NCI-H774 (cell line): ENCODE measurements around the gene TSSK6.

ENCODE experiments used
- DNase-seq: peaks from one replicate; lab custom pipeline; 2025; lab: John Stamatoyannopoulos, UW

Gene TSSK6

DNA sequence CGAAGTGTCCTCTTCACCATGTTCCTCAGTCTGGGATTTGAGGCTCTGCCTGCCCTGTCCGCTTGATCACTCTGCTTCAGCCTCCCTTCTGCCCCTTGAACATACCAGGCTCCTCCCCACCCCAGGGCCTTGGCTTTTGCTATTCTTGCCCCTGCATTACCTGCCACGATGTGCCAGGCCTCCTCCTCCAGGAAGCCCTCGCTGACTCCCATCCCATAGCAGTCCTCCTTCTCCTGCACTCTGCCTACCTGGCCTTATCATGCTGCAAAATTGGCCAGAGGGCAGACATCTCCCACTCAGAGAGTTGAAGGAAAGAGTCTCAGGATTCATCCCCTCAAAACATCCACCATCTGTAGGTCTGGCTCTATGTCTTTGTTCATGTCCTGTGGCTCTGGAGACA is 15.5 kb upstream of the TSSK6 start:
- no peak for DNase-seq

DNA sequence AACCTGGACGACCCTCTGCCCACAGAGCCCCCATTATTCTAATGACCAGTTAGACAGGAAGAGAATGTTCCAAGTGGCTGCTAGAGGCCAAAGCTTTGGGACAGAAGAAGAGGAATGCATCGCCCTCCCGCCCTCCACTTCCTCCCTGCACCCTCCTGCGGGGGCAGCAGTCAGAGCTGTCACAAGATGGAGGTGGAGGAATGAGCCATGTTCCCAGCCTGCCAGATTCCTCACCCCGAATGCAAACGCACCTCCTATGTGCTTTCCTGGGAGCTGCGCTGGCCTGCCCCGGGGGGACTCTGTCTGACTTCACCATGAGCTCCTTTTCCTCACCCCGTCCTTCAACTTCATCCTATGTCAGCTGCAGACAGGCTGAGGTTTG is 15.1 kb upstream of the TSSK6 start:
- no peak for DNase-seq

DNA sequence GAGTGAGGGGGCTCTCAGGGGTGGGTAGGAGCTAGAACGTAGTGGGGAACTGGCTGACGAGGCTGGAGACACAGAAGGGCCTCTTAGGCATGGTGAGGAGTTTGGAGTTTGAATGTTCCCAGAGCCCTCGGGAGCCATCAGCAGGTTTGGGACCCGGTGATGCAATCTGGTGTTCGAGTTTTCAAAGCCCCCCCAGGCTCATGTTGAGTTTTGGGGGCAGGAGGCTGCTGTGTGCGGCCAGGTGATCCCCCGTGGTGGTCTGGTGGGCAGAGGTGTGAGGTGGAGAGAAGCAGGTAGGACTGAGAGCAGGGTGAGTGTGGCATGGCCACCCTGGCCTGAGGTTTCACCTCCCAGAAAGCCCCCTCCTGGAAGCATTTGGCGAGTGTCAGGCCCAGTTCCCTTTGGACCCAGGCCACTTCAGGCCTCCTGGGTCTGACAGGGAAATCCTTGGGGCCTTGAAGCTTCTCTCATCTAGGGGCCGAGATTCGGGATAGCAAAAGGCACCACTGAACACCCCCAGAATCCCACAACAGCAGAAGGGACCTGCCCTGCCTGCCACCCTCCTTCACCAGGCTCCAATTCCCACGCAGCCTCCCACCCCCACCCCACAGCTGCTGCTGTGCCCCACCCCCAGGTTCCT is 14.6 kb upstream of the TSSK6 start:
- no peak for DNase-seq

DNA sequence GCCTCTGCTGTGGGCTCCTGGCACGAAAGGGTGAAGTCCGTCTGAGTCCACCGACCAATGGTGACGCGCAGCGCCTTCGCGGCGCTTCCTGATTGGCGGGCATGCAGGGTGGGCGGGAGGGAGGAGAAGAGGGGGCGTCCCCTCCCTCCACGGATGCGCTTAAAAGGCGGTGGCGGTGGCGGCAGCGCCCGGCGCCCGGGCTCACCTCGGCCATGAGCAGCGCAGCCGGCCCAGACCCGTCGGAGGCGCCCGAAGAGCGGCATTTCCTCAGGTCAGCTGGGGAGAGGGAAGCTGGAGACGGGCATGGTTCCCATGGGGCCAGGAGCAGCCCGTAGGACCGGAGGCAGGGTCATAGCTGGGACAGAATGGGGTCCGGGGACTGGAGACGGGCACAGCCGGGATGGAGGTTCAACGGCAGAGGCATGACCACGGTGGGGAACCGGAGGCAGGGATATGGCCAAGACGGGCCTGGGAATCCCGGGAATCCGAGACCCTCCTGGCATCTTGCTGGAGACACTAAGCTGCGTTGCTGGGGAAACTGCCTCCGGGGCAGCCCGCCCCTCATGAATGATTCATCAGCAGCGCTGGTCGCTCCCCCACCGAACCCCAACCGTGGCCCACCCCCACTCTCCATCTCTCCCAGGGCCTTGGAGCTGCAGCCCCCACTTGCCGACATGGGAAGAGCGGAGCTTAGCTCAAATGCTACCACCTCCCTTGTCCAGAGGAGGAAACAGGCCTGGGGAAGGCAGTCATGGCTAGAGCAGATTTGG is 13.6 kb upstream of the TSSK6 start, which contains the start of gene YJEFN3:
TSS of gene YJEFN3 (plus strand) at position 191 of the 770 bp plus-strand sequence. CDS start at position 213, 22 bp downstream.
- DNase-seq = no peak

DNA sequence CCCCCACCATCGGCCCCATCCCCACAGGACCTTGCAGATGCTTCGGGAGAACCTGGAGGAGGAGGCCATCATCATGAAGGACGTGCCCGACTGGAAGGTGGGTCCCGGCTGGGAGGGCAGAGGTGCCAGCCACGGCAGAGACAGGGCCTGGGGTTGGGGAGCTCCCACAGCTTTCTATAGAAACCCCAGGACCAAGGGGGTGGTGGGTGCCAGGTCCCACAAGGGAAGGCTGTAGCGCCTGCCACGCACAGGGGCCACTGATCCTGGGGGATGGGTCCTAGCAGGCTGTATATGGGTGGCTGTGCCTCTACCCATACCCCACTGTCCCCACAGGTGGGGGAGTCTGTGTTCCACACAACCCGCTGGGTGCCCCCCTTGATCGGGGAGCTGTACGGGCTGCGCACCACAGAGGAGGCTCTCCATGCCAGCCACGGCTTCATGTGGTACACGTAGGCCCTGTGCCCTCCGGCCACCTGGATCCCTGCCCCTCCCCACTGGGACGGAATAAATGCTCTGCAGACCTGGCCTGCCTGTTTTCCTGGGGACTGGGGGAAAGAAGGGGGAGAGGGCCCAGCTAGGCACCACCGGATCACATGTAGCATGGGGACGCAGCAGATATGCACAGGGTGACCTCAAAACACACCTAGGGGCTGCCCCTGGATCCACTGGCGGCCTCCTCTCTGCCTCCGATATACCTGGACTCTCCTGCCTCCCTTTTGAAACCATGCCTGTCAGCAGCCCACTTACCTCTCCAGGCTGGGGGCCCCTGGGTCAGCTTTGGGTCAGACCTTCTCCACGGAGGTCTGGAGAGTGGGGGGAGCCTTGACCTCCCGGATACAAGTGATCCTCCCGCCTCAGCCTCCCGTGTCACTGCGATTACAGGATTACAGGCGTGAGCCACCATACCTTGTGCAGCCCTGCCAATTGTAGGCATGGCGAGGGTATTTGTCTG is 12.6 kb upstream of the TSSK6 start:
- no peak for DNase-seq

DNA sequence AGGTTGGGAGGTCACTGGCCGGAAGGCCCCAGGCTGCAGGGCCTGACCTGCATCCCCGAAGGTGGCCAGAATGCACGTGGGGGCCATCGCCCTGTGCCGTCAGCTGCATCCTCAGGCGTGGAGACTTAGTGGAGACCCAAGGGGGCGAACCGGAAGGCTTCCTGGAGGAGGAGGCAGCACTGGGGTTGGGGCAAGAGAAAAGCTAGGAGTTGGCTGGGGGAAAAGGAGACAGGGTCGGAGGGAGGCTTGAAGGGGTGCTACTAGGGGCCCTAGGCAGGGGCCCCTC is 12.0 kb upstream of the TSSK6 start:
- no peak for DNase-seq

DNA sequence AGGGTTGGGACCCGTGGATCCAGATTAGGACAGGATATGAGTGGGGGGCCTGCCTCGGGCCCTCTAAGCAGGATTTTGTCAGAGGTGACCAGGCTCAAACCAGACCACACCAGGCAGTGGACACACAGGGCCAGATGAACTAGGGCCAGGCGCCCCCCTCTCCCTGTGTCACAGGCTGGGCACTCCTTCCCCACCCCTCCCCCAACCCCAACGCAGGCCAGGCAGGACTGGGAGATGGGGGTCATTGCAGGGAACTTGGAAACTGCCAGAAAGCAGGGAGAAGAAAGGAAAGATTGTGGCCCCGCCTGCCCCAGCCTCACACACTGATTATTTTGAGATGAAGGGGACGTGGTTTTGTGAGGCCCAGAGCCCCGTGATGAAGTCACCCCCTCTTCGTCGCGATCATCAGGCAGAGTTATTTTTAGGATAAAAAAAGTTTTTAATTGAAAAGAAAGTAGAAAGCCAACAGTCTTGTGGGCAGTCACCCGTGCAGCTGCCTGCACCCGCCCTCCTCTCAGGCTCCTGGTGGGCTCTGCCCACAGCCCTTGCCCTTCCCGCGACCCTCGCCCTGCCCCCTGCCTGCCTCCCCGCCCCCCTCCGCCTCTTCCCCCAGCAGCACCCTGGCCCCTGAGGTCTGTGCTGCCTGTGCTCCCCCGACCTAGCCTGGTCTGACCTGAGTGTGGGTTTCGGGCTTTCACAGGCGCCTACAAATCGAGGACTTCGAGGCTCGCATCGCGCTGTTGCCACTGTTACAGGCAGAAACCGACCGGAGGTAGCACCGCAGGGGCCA is 11.4 kb upstream of the TSSK6 start:
- no peak for DNase-seq

DNA sequence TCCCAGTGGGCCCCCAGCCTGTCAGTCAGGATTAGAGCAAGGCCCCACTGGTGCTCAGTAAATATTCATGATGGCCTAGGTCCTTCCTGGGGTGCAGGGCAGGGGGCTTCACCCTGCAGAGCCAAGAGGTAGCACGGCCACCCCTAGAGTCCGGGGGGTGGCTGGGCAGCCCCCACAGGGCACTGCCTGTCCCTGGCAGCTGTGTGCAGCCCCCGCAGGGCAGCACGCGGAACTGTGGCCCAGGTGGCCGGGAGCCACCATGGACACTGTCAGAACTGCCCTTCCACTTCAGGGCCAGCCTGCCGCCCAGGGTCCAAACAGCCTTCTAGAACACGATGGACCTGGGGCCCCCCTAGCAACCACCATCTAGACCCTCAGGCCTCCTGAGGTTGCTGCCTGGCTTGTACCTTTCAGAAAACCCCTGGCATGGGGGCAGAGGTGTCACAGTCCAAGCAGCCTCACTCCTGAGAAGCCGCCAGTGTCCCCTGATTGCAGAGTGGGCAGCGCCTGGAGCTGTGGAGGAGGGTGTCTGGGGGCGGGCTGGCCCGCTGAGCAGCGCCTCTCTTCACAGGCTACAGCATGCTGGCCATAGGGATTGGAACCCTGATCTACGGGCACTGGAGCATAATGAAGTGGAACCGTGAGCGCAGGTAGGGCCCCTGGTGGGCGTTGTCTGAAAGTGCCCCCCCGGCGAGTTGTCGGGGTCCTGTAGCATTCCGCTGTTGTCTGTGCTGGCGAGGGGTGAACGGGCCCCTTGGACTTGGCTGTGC is 10.4 kb upstream of the TSSK6 start:
- no peak for DNase-seq

DNA sequence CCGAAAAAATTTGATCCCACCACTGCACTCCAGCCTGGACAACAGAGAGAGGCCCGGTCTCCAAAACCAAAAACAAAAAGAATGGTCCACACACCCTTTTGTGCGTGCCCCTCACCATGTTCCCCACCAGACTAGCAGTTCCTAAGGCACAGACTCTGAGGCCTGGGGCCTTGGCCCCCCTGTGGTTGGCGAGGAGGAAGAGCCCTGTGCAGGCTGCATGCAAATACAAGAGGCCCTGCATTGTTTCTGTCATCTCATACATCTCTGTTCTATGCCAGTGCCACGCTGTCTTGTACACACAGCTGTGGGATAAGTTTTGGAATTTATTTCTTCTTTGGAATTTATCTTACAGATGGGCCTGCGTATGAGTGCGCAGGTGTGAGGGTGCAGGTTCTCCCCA is 8.7 kb upstream of the TSSK6 start:
- no peak for DNase-seq

DNA sequence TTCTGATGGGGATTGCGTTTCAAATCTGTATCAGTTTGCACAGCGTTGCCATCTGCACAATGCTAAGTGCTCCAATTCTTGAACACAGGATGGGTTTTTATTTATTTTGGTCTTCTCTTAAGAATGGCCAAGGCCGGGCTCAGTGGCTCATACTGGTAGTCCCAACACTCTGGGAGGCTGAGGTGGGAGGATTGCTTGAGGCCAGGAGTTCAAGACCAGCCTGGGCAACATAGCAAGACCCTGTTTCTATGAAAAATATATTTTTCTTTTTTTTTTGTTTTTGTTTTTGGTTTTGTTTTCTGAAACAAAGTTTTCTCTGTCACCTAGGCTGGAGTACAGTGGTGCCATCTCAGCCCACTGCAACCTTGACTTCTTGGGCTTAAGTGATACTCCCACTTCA is 7.8 kb upstream of the TSSK6 start:
- DNase-seq = no peak

DNA sequence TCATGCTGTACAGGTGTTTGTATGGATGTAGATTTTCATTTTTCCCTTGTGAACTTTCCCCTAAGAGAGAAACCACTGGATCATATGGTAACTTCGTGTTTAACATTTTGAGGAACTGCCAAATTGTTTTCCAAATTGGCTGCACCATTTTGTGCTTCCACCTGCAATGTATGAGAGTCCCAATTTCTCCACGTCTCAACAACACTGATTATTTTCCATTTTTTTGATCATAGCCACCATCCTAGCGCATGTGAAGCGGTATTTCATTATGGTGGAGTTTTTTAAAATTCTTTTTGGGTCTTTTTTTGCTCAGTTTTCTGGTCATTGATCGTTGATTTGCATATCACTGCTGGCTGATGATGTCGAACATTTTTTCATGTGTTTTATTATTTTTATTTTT is 5.6 kb upstream of the TSSK6 start:
- DNase-seq = no peak

DNA sequence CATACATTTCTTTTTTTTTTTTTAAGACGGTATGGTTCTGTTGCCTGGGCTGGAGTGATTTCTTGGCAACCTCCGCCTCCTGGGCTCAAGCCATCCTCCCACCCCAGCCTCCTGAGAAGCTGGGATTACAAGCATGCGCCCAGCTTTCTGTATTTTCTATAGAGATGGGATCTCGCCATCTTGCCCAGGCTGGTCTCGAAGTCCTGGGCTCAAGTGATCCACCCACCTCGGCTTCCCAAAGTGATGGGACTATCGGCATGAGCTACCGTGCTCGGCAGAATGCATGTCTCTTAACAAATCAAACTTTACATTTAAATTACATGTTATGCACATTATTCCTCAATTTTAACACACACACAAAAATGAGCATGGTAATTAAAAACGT is 1.9 kb upstream of the TSSK6 start:
- DNase-seq = no peak

DNA sequence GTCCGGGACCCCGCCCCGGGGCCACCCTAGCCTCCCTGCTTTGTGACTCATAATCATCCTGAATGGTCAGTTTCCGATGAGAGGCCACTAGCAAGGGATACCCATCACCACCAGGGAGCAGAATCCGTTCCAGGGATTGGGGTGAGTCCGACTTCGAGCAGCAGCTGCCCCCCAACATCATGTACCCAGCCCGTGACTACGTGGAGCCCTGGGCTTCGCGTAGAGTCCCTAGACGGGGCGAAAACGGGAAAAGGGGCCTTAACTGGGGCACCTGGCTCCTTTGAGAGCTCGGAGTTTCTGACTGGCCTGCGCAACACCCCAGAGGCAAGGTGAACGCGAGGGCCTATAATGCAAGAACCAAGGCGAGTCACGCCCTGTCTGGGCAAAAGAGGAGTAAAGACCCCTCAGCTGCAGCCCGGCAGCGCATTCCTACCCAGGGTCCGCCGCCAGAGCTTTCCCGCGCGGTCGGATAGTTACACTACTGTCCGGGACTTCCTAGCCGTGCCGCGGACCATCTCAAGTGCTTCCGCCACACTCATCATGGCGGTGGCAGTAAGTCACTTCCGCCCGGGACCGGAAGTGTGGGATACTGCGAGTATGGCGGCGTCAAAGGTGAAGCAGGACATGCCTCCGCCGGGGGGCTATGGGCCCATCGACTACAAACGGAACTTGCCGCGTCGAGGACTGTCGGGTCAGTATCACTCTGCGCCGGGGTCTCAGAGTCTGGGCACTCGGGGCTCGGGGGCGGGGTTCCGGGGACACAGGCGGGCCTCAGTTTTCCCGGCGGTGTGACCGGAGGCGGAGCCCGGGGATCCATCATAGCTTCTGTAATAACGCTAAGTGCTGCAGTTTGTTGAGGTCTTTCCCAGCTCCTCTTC is 533 bp upstream of the TSSK6 start, which contains the start of gene NDUFA13:
TSS of gene NDUFA13 (plus strand) at position 584 of the 878 bp plus-strand sequence. CDS start at position 598, 14 bp downstream.
- peak; percentile 88 for DNase-seq

DNA sequence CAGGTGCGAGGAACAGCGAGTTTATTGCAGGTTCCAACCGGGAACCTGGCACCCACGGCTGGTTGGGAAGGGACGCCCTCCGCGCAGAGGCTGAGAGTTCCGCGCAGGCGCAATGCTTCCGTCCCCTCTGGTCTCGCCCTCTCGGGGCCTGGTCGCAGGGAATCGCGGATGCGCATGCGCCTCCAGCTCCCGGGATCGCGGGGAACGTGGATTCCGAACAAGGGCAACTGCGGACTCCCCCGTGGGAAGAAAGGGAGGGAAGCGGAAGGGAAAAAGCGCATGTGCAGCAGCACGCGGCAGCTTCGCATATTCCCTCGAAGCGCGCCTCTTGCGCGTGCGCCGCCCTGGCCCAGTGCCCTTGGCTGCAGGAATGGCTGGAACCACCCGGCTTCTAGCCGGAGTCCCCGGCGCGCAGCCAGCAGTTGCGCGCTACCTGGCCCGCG is 1.1 kb downstream of the TSSK6 start:
- no peak for DNase-seq

DNA sequence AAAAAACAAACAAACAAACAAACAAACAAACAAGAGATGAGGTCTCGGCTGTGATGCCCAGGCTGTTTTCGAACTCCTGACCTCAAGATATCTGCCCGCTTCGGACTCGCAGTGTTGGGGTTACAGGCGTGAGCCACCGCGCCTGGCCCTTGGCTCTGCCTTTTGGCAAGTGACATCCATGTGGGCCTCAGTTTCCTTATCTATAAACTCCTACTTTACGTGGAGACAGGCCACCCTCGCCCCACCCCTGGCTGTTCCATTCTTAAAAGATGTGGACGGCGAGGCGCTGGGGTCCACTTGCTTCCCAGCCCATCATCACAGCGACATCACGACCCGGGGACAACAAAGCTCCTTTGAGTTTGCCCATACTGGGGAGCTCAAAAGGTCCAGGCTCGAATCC is 1.7 kb downstream of the TSSK6 start:
- no peak for DNase-seq

DNA sequence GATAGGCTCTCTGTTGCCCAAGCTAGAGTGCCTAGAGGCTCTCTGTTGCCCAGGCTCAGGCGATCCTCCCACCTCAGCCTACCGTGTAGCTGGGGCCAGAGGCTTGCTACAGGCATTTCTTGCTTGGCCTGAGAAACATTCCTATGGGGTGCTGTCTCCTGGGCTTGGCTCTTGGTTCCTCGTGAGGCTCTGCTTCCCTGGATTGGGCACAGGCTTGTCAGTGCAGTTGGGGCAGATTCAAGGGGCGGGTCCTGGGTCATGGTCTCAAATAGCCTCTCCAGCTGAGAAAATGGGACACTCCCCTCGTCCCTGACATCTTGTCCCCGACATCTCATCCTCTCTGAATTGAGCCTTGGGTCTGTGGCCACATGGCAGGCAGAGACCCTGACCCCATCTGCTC is 4.9 kb downstream of the TSSK6 start:
- no peak for DNase-seq

DNA sequence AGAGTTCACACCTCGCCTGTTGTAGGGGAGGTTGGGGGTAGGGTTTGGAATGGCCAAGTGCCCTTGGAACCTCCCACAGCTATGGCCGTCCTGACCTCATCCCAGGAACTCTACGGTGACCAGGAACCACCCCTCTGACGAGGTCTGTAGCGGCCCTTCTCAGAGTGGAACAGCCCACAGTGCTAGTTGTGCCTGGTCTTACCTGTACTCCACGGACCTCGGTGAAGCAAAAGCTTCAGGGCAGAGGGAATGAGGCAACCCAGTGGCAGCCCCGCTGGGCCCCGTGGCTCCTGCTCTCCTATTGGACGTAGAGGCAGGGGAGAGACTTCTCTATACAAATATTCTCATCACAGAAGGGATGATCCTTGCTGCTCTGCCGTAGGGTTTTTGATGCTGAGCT is 7.1 kb downstream of the TSSK6 start:
- DNase-seq = no peak

DNA sequence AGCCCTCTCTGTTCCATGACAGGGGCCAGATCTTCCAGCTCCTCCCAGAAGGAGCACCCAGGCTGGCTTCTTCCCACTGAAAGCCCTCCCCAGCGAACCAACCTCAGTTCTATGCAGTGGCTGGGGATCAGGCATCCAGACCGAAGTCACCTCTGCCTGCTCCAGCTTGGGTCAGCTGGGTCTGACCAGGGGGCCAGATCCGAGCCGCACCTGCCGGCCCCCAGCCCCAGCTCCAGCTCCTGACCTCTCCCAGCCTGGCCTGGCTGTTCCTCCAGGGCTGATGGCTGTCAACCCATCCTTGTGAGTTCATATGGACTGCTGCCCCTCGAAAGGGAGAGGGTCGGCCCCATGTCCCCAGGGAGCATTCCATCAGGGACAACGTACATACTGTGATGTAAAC is 8.0 kb downstream of the TSSK6 start:
- DNase-seq = no peak

DNA sequence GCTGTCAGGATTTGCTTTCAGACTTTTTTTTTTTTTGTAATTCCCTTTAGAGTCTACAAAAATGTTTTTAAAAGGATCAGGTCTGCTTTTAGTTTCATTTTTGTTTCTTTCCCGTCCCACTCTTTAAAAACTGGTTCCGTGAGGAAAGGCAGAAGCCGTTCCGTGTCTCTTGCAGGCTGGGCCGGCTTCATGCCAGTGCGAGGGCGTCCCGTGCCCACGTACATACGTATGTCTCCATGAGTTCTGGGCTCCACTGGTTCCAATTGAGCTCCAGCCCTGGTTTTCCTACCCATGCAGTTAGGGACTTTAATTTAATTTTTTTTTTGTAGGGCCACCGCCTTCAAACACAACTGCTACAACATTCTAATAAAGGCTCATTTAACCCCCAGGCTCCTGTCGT is 8.8 kb downstream of the TSSK6 start:
- no peak for DNase-seq

DNA sequence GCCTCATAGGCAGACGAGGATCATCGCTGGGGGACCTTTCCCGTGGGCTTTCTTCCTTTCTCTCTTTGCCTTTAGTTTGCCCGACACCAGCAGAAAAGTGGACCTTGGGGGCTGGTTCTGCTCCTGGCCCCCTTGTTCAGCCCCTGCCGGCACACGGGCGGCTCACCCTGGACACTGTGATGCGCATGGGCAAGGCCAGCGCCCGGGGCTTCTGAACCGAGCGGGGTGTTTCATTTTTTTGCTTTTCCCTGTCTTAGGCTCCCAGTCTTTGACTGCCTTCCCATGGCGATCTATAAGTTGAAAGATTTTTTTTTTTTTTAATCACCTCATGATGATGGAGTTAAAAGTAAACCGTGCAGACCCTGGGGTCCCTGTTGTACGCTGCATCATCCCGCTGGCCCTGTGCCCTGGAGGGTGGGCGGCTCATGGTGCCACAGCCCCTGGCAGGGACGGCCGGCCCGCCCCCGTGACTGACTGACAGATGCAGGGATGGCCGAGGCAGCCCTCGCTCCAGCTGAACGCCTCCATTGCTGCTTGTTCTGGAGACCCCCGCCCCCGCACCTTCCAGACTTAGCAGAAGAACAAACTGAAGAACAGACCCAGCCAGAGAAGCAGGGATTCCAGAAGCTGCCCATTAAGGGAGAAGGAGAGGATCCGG is 9.6 kb downstream of the TSSK6 start:
- no peak for DNase-seq
